ENCODE data around the gene KLF11.

- TF ChIP-seq POLR2AphosphoS5 (IDR thresholded peaks at IDR 0.05; ENCODE audit: low read depth, low read length) (peak; percentile 39; the same call in 1 of the 2 replicates), POLR2A (IDR thresholded peaks at IDR 0.05; ENCODE audit: low read depth, low read length) (peak; percentile 59; the same call in 1 of the 2 replicates), TAF1 (IDR thresholded peaks at IDR 0.05; ENCODE audit: borderline replicate concordance, low read depth, low read length) (no peak)
Measured at GRCh38 chr2:10080536-10081304, 37.4 kb downstream of the KLF11 start.
